ENCODE measurements around the gene RFWD3. TPM values are rescaled to one million over a fixed set of nuclear protein-coding genes. Genes with fewer than 3 reads are reported as not detected.

RFWD3 gene
- total and polyA plus RNA-seq, 2 of the 13 experiments (the other 11 are each of a cell fraction or from before 2014, with no cell fraction given) = 23.4 to 62.6 TPM

- peak; percentile 100 for TF ChIP-seq NFYB (CRISPR knock-in tag; IDR thresholded peaks at IDR 0.05)
- TF ChIP-seq MYNN (CRISPR knock-in tag; IDR thresholded peaks at IDR 0.05; ENCODE audit: low read depth) = peak; percentile 64; the same call in 1 of the 2 replicates
- TF ChIP-seq MLXIP (CRISPR knock-in tag; IDR thresholded peaks at IDR 0.05; ENCODE audit: borderline replicate concordance) = no peak
- TF ChIP-seq SALL1 (CRISPR knock-in tag; IDR thresholded peaks at IDR 0.05) = peak; percentile 84
- TF ChIP-seq PLSCR1 (CRISPR knock-in tag; IDR thresholded peaks at IDR 0.05; ENCODE audit: borderline replicate concordance) = no peak
- no peak for TF ChIP-seq FUBP1 (CRISPR knock-in tag; IDR thresholded peaks at IDR 0.05; ENCODE audit: borderline replicate concordance)
- TF ChIP-seq ZNF691 (CRISPR knock-in tag; IDR thresholded peaks at IDR 0.05; ENCODE audit: borderline replicate concordance, low read depth) = peak; percentile 75; the same call in 1 of the 2 replicates
- 0 out of 2 replicates have a peak, but pooled peaks have one; percentile 29 for TF ChIP-seq ZFP37 (CRISPR knock-in tag; IDR thresholded peaks at IDR 0.05; ENCODE audit: borderline replicate concordance)
- TF ChIP-seq ZNF652 (CRISPR knock-in tag; IDR thresholded peaks at IDR 0.05; ENCODE audit: borderline replicate concordance, low read depth) = peak; percentile 42; the same call in 1 of the 2 replicates
- TF ChIP-seq FOXA3 (CRISPR knock-in tag; IDR thresholded peaks at IDR 0.05) = peak; percentile 18; the same call in 1 of the 2 replicates
- TF ChIP-seq LCORL (IDR thresholded peaks at IDR 0.05) = no peak
- 0 out of 2 replicates have a peak, but pooled peaks have one; percentile 69 for TF ChIP-seq LCORL (CRISPR knock-in tag; IDR thresholded peaks at IDR 0.05)
- TF ChIP-seq ZNF136 (CRISPR knock-in tag; IDR thresholded peaks at IDR 0.05; ENCODE audit: low read depth) = peak; percentile 78
- no peak for TF ChIP-seq MZF1 (CRISPR knock-in tag; IDR thresholded peaks at IDR 0.05; ENCODE audit: borderline replicate concordance)
- 0 out of 2 replicates have a peak, but pooled peaks have one; percentile 25 for TF ChIP-seq ZC3H13 (CRISPR knock-in tag; IDR thresholded peaks at IDR 0.05)
- TF ChIP-seq ETV6 (CRISPR knock-in tag; conservative IDR thresholded peaks at IDR 0.05) = no peak
- TF ChIP-seq KLF13 (CRISPR knock-in tag; IDR thresholded peaks at IDR 0.05) = no peak
- peak; percentile 59 for TF ChIP-seq PPARG (CRISPR knock-in tag; conservative IDR thresholded peaks at IDR 0.05)
- TF ChIP-seq BHLHE40 (IDR thresholded peaks at IDR 0.05; ENCODE audit: low read length) = peak; percentile 75
- peak; percentile 48 for TF ChIP-seq ZNF18 (CRISPR knock-in tag; IDR thresholded peaks at IDR 0.05; ENCODE audit: insufficient replicate concordance)
Observed at GRCh38 chr16:74695450-74696422, 29.1 kb upstream of the RFWD3 start (continued).

All from HepG2 (cell line).